Calu3 (cell line): ENCODE results near the gene RAI1. TPM values are rescaled to one million over a fixed set of nuclear protein-coding genes. Genes with fewer than 3 reads are reported as not detected.

Experiments used
- BruUV-seq: library from RNA; stranded (reverse); fragments of 400-500 nt; replicated peaks from 2 replicates; lab custom pipeline; 2021; lab: Mats Ljungman, UMichigan
- CTCF ChIA-PET: fragments of 300-600 bp; sonication (Branson Sonifier 250); formaldehyde crosslinking; loops from one replicate; lab custom pipeline; 2022; ENCODE audit warnings: antibody characterized with exemption; lab: Charles Lee
- DNase-seq: peaks from one replicate; pipeline ENCODE4 v3.0.0; 2022
- H3K27ac Mint-ChIP-seq: one replicate; pipeline ENCODE4 v1.8.0; 2022; ENCODE audit warnings: mixed read lengths; ENCODE audit not compliant: unreplicated experiment
- H3K27me3 Mint-ChIP-seq: one replicate; pipeline ENCODE4 v1.8.0; 2022; ENCODE audit warnings: mixed read lengths; ENCODE audit not compliant: unreplicated experiment
- H3K36me3 Mint-ChIP-seq: one replicate; pipeline ENCODE4 v1.8.0; 2022; ENCODE audit warnings: mild to moderate bottlenecking, moderate library complexity, mixed read lengths; ENCODE audit not compliant: insufficient read depth, unreplicated experiment
- H3K4me1 Mint-ChIP-seq: one replicate; pipeline ENCODE4 v1.8.0; 2022; ENCODE audit warnings: mild to moderate bottlenecking, low read depth, mixed read lengths; ENCODE audit not compliant: unreplicated experiment
- H3K4me3 Mint-ChIP-seq: one replicate; pipeline ENCODE4 v1.8.0; 2022; ENCODE audit warnings: mild to moderate bottlenecking, low read depth, moderate library complexity, mixed read lengths; ENCODE audit not compliant: unreplicated experiment
- H3K9me3 Mint-ChIP-seq: one replicate; pipeline ENCODE4 v1.8.0; 2022; ENCODE audit warnings: low read depth, mixed read lengths; ENCODE audit not compliant: unreplicated experiment
- CTCF ChIP-seq: fragments of 200-600 bp; IDR thresholded peaks from one replicate; pipeline ENCODE4 v1.8.0; 2022; ENCODE audit warnings: antibody characterized with exemption; ENCODE audit not compliant: unreplicated experiment
- intact Hi-C: fragments of 100-400 bp; cut with micrococcal nuclease; formaldehyde crosslinking; loops from one replicate; pipeline ENCODE4 v1.10.0; 2022; ENCODE audit not compliant: unreplicated experiment
- total RNA-seq: library from RNA; stranded (reverse); gene quantifications from 2 replicates; pipeline ENCODE4 v1.2.3, GENCODE V29; 2022

Gene RAI1
- total RNA-seq, 1 experiment from 2014 or later: 38.0 TPM

DNA sequence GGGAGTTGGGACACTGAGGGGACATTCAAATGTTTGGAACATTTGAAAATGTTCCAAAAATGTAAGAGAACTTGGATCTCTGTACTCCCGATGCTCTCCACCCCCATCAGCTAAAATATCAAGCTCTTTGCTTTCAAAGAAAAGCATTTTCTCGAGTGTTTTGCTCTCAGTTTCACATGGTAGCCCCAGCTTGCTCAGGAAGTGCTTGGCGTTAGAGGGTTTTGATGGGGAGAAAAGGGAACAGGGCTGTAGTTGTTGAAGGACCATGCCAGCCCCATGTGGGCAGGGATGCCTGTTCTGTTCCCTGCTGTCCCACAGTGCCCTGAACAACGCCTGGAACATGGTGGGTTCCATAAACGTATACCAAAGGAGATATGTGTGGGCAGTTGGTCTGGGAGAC lies 37.0 kb downstream of the RAI1 start:
- no peak for TF ChIP-seq CTCF
- intact Hi-C loops: no loop called here
- peaks cover 58% of the 10 kb centered on the region for H3K4me1 Mint-ChIP-seq
- H3K9me3 Mint-ChIP-seq: no peaks in the 10 kb centered on the region
- no peak overlapping the region for H3K27ac Mint-ChIP-seq
- no peak for DNase-seq
- no TSS peak for BruUV-seq
- no peak overlapping the region for H3K4me3 Mint-ChIP-seq
- peaks cover 38% of the 10 kb centered on the region for H3K36me3 Mint-ChIP-seq
- no peaks in the 10 kb centered on the region for H3K27me3 Mint-ChIP-seq
- CTCF ChIA-PET: no interaction called here

- no peak overlapping the region for H3K27ac Mint-ChIP-seq
- TF ChIP-seq CTCF: no peak
- H3K36me3 Mint-ChIP-seq: peaks cover 36% of the 10 kb centered on the region
- no peak for DNase-seq
- CTCF ChIA-PET: no interaction called here
- H3K4me3 Mint-ChIP-seq: no peak overlapping the region
- no peaks in the 10 kb centered on the region for H3K9me3 Mint-ChIP-seq
- BruUV-seq: no TSS peak
- peaks cover 51% of the 10 kb centered on the region for H3K4me1 Mint-ChIP-seq
- intact Hi-C loops: no loop called here
- H3K27me3 Mint-ChIP-seq: no peaks in the 10 kb centered on the region
Measured at GRCh38 chr17:17719199-17719940, 38.1 kb downstream of the RAI1 start.

DNA sequence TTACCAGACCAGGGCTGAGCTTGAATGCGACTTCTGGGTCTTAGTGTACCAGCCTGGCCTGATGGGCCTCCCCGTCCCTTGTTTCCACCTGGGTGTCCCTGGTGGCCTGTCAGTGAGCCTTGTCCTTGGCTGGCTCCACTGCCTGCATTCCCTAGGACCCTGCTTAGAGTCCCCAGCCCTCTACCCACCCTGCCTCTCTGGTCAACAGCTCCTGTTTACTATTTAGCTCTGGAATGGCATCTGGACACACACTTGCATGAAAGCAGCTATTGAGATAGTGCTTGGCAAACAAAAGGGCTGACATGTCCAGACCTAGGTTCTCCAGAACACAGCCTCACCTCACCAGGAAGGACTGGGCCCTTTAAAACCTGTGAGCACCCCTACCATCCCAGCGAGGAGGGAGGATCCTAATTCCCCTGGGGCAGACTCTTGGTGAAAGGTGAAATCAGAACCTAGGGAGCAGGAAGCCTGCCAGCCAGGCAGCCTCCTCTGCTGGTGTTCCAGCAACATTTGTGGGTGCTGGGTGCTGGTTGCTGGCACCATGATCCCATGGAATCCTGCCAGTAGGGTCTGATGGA lies 38.8 kb downstream of the RAI1 start:
- peaks cover 37% of the 10 kb centered on the region for H3K36me3 Mint-ChIP-seq
- no peak overlapping the region for H3K27ac Mint-ChIP-seq
- peaks cover 51% of the 10 kb centered on the region for H3K4me1 Mint-ChIP-seq
- no peaks in the 10 kb centered on the region for H3K9me3 Mint-ChIP-seq
- intact Hi-C loops: no loop called here
- CTCF ChIA-PET: no interaction called here
- H3K27me3 Mint-ChIP-seq: no peaks in the 10 kb centered on the region
- BruUV-seq: no TSS peak
- no peak for DNase-seq
- no peak for TF ChIP-seq CTCF
- H3K4me3 Mint-ChIP-seq: no peak overlapping the region

GRCh38 chr17:17721140-17721668 lies 39.9 kb downstream of the RAI1 start:
- Mint-ChIP-seq H3K36me3 (peaks cover 35% of the 10 kb centered on the region), H3K9me3 (no peaks in the 10 kb centered on the region), H3K27me3 (no peaks in the 10 kb centered on the region), H3K4me1 (peaks cover 52% of the 10 kb centered on the region), H3K4me3 (no peak overlapping the region), H3K27ac (no peak overlapping the region)
- no peak for DNase-seq
- no TSS peak for BruUV-seq
- CTCF ChIA-PET: no interaction called here
- intact Hi-C loops: no loop called here
- no peak for TF ChIP-seq CTCF
